ENCODE measurements around the gene ZCCHC14. TPM values are rescaled to one million over a fixed set of nuclear protein-coding genes. Genes with fewer than 3 reads are reported as not detected.

ZCCHC14 gene
- total and polyA plus RNA-seq, 4 donors: 7.4 to 31.1 (median 19.3) TPM

DNA sequence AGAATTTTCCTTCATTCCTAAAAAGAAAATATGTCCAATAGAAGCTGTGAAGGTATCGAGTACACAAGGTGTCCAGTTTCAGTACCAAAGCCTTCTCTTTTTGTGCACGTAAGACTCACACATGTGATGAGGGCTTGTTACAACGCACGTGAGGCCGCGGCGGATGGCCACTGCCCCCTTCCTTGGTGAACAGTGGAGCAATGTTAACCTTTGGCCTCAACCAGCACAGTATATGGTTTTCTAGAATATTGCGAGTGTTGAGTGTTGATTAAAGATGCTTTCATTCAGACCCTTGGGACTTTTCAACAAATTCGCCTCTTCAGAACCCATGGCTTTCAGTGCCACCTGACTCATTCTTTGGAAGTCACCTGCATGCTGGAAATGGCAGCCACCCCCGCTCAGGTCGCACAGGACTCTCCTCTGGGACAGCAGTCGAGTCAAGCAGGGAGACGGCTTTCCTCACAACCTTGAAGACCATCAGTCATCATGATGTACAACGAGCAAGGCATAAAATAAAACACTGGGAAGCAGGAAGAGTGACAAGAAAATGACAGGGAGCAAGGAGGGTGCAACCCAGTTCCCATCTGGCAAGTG, 86.2 kb downstream of the ZCCHC14 start:
- DNase-seq: no peak
- no peaks in the 10 kb centered on the region for H3K9me3 ChIP-seq (ENCODE audit: control insufficient read depth in 4 of 4, insufficient read depth in 3 of 4, low read length in 3 of 4)
- no peaks in the 10 kb centered on the region for H3K4me1 ChIP-seq (ENCODE audit: control insufficient read depth in 5 of 5, insufficient read depth in 5 of 5, low read length in 5 of 5)
- ATAC-seq (ENCODE audit: insufficient read depth, low FRiP score): no peak
- peaks cover 18 to 40% (median 28%) of the 10 kb centered on the region in 4 donors for H3K36me3 ChIP-seq (ENCODE audit: control insufficient read depth in 4 of 4, insufficient read depth in 4 of 4, low read length in 4 of 4)
- H3K27me3 ChIP-seq (ENCODE audit: control insufficient read depth in 3 of 3, insufficient read depth in 3 of 3, low read length in 2 of 3): no peaks in the 10 kb centered on the region
- H3K9ac ChIP-seq (ENCODE audit: insufficient read depth in 1 of 2, low read length in 2 of 2): no peak overlapping the region
- 92 to 94% methylated on average over 14 of the region's 14 CpGs for WGBS, 2 donors
- TF ChIP-seq CTCF (IDR thresholded peaks at IDR 0.05; ENCODE audit: control extremely low read depth, extremely low read depth): no peak
- peak overlapping the region in 1 of 2 donors; percentile 64 for H3K27ac ChIP-seq (ENCODE audit: low read depth in 1 of 2, low read length in 1 of 2)
- H3K4me3 ChIP-seq: no peak overlapping the region

GRCh38 chr16:87404764-87405625, 87.8 kb downstream of the ZCCHC14 start:
- 92 to 95% methylated on average over 19 of the region's 19 CpGs for WGBS, 2 donors
- ATAC-seq (ENCODE audit: insufficient read depth, low FRiP score): no peak
- H3K9me3 ChIP-seq (ENCODE audit: control insufficient read depth in 4 of 4, insufficient read depth in 3 of 4, low read length in 3 of 4): no peaks in the 10 kb centered on the region

DNA sequence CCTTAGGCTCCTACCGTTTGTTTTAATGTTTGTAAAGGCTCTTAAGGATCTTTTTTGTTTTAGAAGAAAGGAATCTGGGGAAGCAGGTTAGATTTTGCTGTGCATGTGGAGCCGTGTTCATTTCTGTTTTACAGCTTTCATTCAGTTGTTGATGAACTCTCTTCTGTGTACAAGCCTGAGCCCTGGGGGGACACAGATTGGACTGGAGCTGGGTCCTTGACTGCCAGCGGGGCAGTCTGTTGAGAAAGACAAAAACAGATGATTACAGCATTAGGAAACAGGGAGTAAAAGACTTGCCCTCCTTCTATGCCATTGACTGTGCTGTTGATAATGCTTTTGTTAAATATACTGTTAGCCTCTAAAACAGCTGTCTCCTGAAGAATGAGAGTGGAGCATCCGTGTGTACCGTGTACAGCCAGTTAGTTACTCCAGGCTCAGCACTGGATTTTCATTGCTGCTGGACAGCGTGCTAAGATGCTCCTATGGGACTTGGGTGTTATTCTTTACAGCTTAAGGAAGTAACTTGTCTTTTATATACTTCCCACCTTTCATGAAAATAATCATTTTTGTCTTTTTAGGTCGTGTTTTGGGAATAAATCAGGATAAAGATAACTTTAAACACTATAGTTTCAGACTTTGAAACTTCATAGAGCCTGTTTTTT, 97.5 kb downstream of the ZCCHC14 start:
- ATAC-seq (ENCODE audit: insufficient read depth, low FRiP score) (no peak), DNase-seq (no peak)
- Histone ChIP-seq H3K36me3 (ENCODE audit: control insufficient read depth in 4 of 4, insufficient read depth in 4 of 4, low read length in 4 of 4) (peaks cover 0 to 13% (median 6%) of the 10 kb centered on the region in 4 donors), H3K9ac (ENCODE audit: insufficient read depth in 1 of 2, low read length in 2 of 2) (no peak overlapping the region), H3K4me1 (ENCODE audit: control insufficient read depth in 5 of 5, insufficient read depth in 5 of 5, low read length in 5 of 5) (peaks cover 0 to 23% (median 7%) of the 10 kb centered on the region in 5 donors), H3K9me3 (ENCODE audit: control insufficient read depth in 4 of 4, insufficient read depth in 3 of 4, low read length in 3 of 4) (no peaks in the 10 kb centered on the region), H3K27ac (ENCODE audit: low read depth in 1 of 2, low read length in 1 of 2) (no peak overlapping the region), H3K4me3 (no peak overlapping the region), H3K27me3 (ENCODE audit: control insufficient read depth in 3 of 3, insufficient read depth in 3 of 3, low read length in 2 of 3) (no peaks in the 10 kb centered on the region)
- TF ChIP-seq CTCF (IDR thresholded peaks at IDR 0.05; ENCODE audit: control extremely low read depth, extremely low read depth): no peak
- 68 to 80% methylated on average over 7 of the region's 7 CpGs for WGBS, 2 donors

More at GRCh38 chr16:87404764-87405625, 87.8 kb downstream of the ZCCHC14 start:
- DNase-seq: no peak
- Histone ChIP-seq H3K9ac (ENCODE audit: insufficient read depth in 1 of 2, low read length in 2 of 2) (no peak overlapping the region), H3K27ac (ENCODE audit: low read depth in 1 of 2, low read length in 1 of 2) (no peak overlapping the region), H3K4me3 (no peak overlapping the region), H3K27me3 (ENCODE audit: control insufficient read depth in 3 of 3, insufficient read depth in 3 of 3, low read length in 2 of 3) (no peaks in the 10 kb centered on the region), H3K4me1 (ENCODE audit: control insufficient read depth in 5 of 5, insufficient read depth in 5 of 5, low read length in 5 of 5) (no peaks in the 10 kb centered on the region), H3K36me3 (ENCODE audit: control insufficient read depth in 4 of 4, insufficient read depth in 4 of 4, low read length in 4 of 4) (peaks cover 16 to 38% (median 20%) of the 10 kb centered on the region in 4 donors)
- TF ChIP-seq CTCF (IDR thresholded peaks at IDR 0.05; ENCODE audit: control extremely low read depth, extremely low read depth): no peak

All from lung (tissue), 12 donors.